Hepatocyte (in vitro differentiated cells): ENCODE results near the gene ALDH3A1. TPM values are rescaled to one million over a fixed set of nuclear protein-coding genes. Genes with fewer than 3 reads are reported as not detected.

Source experiments
- DNase-seq: peaks from one replicate; pipeline ENCODE4 v3.0.0-alpha.2; 2016; ENCODE audit warnings: low spot score
- H2AFZ ChIP-seq: fragments of 200-600 bp; sonication (generic); 2 replicates; pipeline ENCODE4 v1.6.0; 2016; ENCODE audit warnings: antibody characterized with exemption, mild to moderate bottlenecking
- H3K27ac ChIP-seq: fragments of 200-600 bp; sonication (generic); 2 replicates; pipeline ENCODE4 v1.5.1; 2016; ENCODE audit warnings: mild to moderate bottlenecking
- H3K27me3 ChIP-seq: fragments of 200-600 bp; sonication (generic); 2 replicates; pipeline ENCODE4 v1.6.1; 2016
- H3K36me3 ChIP-seq: fragments of 200-600 bp; sonication (generic); replicated peaks from 2 replicates; pipeline ENCODE4 v1.5.1; 2016; ENCODE audit warnings: low read depth; ENCODE audit not compliant: insufficient read depth
- H3K4me1 ChIP-seq: fragments of 200-600 bp; sonication (generic); 2 replicates; pipeline ENCODE4 v1.5.1; 2016; ENCODE audit warnings: mild to moderate bottlenecking, moderate library complexity; ENCODE audit not compliant: insufficient read depth
- H3K4me2 ChIP-seq: fragments of 200-600 bp; sonication (generic); 2 replicates; pipeline ENCODE4 v1.6.0; 2016
- H3K4me3 ChIP-seq: fragments of 200-600 bp; sonication (generic); 2 replicates; pipeline ENCODE4 v1.5.1; 2016; ENCODE audit warnings: mild to moderate bottlenecking
- H3K79me2 ChIP-seq: fragments of 200-600 bp; sonication (generic); 2 replicates; pipeline ENCODE4 v1.6.0; 2017; ENCODE audit warnings: mild to moderate bottlenecking
- H3K9me2 ChIP-seq: fragments of 200-600 bp; sonication (generic); replicated peaks from 2 replicates; pipeline ENCODE4 v1.6.0; 2017; ENCODE audit warnings: mild to moderate bottlenecking; ENCODE audit not compliant: insufficient read depth
- H3K9me3 ChIP-seq: fragments of 200-600 bp; sonication (generic); 2 replicates; pipeline ENCODE4 v1.5.1; 2016; ENCODE audit warnings: low read depth, mild to moderate bottlenecking
- H4K20me1 ChIP-seq: fragments of 200-600 bp; sonication (generic); 2 replicates; pipeline ENCODE4 v1.6.0; 2016; ENCODE audit warnings: mild to moderate bottlenecking; ENCODE audit not compliant: insufficient read depth, poor library complexity, severe bottlenecking
- CTCF ChIP-seq: fragments of 200-600 bp; sonication (generic); IDR thresholded peaks from 2 replicates; pipeline ENCODE4 v1.5.1; 2016; ENCODE audit warnings: antibody characterized with exemption, mild to moderate bottlenecking; ENCODE audit not compliant: poor library complexity
- EZH2 ChIP-seq: fragments of 200-600 bp; sonication (generic); IDR thresholded peaks from 2 replicates; pipeline ENCODE4 v1.6.1; 2016; ENCODE audit warnings: antibody characterized with exemption, mild to moderate bottlenecking, borderline replicate concordance
- EZH2phosphoT487 ChIP-seq: fragments of 200-600 bp; sonication (generic); IDR thresholded peaks from one replicate; pipeline ENCODE4 v1.6.1; 2018; ENCODE audit warnings: antibody characterized with exemption, mild to moderate bottlenecking, low read depth, moderate library complexity; ENCODE audit not compliant: unreplicated experiment, severe bottlenecking
- WGBS: methylation state at CpG from one replicate; pipeline ENCODE4 v1.1.6; 2016; ENCODE audit warnings: low lambda C conversion rate; ENCODE audit errors: missing lambda C conversion rate; 5-methylcytosine and 5-hydroxymethylcytosine counted together
- polyA plus RNA-seq: library from polyadenylated mRNA; unstranded; fragments of >200 nt; fragmentation: Nextera tagmentation; extraction: Ambion mirVana; gene quantifications from 2 replicates; pipeline ENCODE4 v1.2.1, GENCODE V29; 2016
- total RNA-seq: library from RNA; depleted of rRNA; stranded (reverse); fragments of >200 nt; gene quantifications from 2 replicates; pipeline ENCODE4 v1.2.3, GENCODE V29; 2014

ALDH3A1 gene
- total and polyA plus RNA-seq, 2 experiments from 2014 or later: 0.90 to 1.4 TPM

- no peaks in the 10 kb centered on the region for H4K20me1 ChIP-seq
- TF ChIP-seq CTCF: no peak
- TF ChIP-seq EZH2phosphoT487: no peak
- no peak for TF ChIP-seq EZH2
- H3K79me2 ChIP-seq: no peaks in the 10 kb centered on the region
- DNase-seq: no peak
- H2AFZ ChIP-seq: no peak overlapping the region
- H3K9me2 ChIP-seq: no peaks in the 10 kb centered on the region
- H3K27me3 ChIP-seq: no peaks in the 10 kb centered on the region
- H3K9me3 ChIP-seq: no peaks in the 10 kb centered on the region
- H3K36me3 ChIP-seq: no peaks in the 10 kb centered on the region
- WGBS: 95% methylated on average over 26 of the region's 26 CpGs
- H3K4me1 ChIP-seq: peaks cover 2% of the 10 kb centered on the region
- no peak overlapping the region for H3K4me3 ChIP-seq
- no peak overlapping the region for H3K4me2 ChIP-seq
- H3K27ac ChIP-seq: no peak overlapping the region
These were observed 8.6 kb downstream of the ALDH3A1 start for GRCh38 chr17:19739241-19740201.

GRCh38 chr17:19738757-19739156 lies 9.3 kb downstream of the ALDH3A1 start:
- no peaks in the 10 kb centered on the region for H4K20me1 ChIP-seq
- no peak overlapping the region for H3K27ac ChIP-seq
- no peaks in the 10 kb centered on the region for H3K27me3 ChIP-seq
- no peak overlapping the region for H2AFZ ChIP-seq
- no peak overlapping the region for H3K4me2 ChIP-seq
- no peaks in the 10 kb centered on the region for H3K36me3 ChIP-seq
- WGBS: 95% methylated on average over 9 of the region's 9 CpGs
- TF ChIP-seq EZH2: no peak
- H3K9me3 ChIP-seq: no peaks in the 10 kb centered on the region
- H3K9me2 ChIP-seq: no peaks in the 10 kb centered on the region
- DNase-seq: no peak
- H3K4me1 ChIP-seq: peaks cover 8% of the 10 kb centered on the region
- no peak overlapping the region for H3K4me3 ChIP-seq
- H3K79me2 ChIP-seq: no peaks in the 10 kb centered on the region

DNA sequence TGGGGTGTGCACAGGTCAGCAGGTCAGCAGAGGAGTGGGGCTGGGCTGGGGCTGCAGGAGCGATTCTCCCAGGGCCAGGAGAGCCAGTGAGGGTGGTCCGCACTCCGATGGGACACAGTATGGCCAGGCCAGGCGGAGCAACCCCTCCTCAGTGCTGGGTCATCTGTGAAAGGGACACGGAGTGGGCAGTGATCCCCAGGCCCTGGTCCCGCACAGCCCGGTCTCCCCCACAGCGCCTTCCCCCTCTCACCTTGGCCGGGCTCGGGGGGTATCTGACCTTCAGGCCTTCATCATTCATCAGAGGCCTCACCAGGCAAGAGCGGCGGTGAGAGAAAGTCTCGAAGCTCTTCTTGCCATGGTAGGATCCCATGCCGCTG lies 10.0 kb downstream of the ALDH3A1 start:
- Histone ChIP-seq H3K79me2 (no peaks in the 10 kb centered on the region), H4K20me1 (no peaks in the 10 kb centered on the region), H3K27me3 (no peaks in the 10 kb centered on the region), H3K4me2 (no peak overlapping the region), H3K9me2 (no peaks in the 10 kb centered on the region), H3K27ac (no peak overlapping the region), H3K36me3 (no peaks in the 10 kb centered on the region), H3K4me3 (no peak overlapping the region), H2AFZ (no peak overlapping the region), H3K4me1 (peaks cover 10% of the 10 kb centered on the region), H3K9me3 (no peaks in the 10 kb centered on the region)
- no peak for DNase-seq
- WGBS: 95% methylated on average over 14 of the region's 14 CpGs
- TF ChIP-seq CTCF: no peak
- no peak for TF ChIP-seq EZH2phosphoT487
- no peak for TF ChIP-seq EZH2

DNA sequence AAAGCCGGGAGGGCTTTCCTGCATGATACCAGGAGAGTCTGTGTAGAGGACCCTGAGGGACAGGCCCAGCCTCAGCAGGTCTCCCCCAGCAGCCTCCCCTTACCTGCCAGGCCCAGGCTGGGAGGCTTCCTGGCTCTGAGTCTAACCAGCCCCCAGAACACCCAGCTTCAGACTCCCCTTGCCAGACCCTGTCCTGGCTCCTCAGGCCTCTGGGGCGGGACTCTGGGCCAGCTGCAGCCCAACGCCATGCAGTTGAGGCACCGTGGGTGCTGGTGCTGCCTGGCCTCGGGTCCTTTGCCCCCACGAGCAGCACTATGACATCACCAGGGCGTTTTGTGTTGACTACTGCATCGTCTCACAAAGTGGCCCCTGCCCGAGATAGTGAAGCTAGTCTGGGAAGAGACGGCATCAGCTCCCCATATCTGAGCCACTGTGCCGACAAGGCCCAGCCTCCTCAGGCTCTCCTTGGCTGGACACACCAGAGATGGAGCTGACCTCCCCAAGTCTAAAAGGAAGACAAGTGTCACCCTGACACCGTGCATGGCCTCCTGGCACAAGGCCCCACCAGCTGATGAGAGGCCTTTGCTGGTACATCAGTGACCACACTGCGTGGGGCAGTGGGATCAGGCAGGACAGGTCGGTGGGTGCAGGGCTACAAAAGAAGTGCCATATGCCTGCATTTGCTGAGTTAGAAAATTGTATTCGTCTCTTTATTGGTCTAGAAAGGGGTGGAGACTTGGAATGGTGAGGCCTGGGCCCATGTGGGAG lies 10.6 kb downstream of the ALDH3A1 start:
- DNase-seq: no peak
- H2AFZ ChIP-seq: no peak overlapping the region
- H3K4me3 ChIP-seq: no peak overlapping the region
- 86% methylated on average over 15 of the region's 15 CpGs for WGBS
- no peaks in the 10 kb centered on the region for H3K79me2 ChIP-seq
- H3K27me3 ChIP-seq: no peaks in the 10 kb centered on the region
- no peaks in the 10 kb centered on the region for H3K9me2 ChIP-seq
- H3K27ac ChIP-seq: no peak overlapping the region
- TF ChIP-seq EZH2phosphoT487: no peak
- no peaks in the 10 kb centered on the region for H3K9me3 ChIP-seq
- H3K36me3 ChIP-seq: no peaks in the 10 kb centered on the region
- H3K4me1 ChIP-seq: peaks cover 10% of the 10 kb centered on the region
- no peak overlapping the region for H3K4me2 ChIP-seq
- H4K20me1 ChIP-seq: no peaks in the 10 kb centered on the region
